HG02981 (cell line): ENCODE measurements around the gene ITGA7.
"Not testable (repeated sequence)": the region's sequence is repeated elsewhere in the genome, so short reads cannot be mapped to it uniquely, and the experiment has no call there.

ENCODE experiments used
- ATAC-seq: cut with Tn5 transposase; IDR thresholded peaks from one replicate; pipeline ENCODE4 v1.9.1; 2021; ENCODE audit warnings: mild to moderate bottlenecking, moderate library complexity; ENCODE audit not compliant: unreplicated experiment

Gene ITGA7

GRCh38 chr12:55650620-55651298, 56.9 kb downstream of the ITGA7 start:
- ATAC-seq, result not testable (repeated sequence)

- no peak for ATAC-seq
These were observed 60.7 kb downstream of the ITGA7 start for GRCh38 chr12:55647027-55647426.

GRCh38 chr12:55644591-55644990, 63.1 kb downstream of the ITGA7 start:
- ATAC-seq, result no peak

GRCh38 chr12:55642669-55643068, 65.0 kb downstream of the ITGA7 start:
- peak; percentile 35 for ATAC-seq

GRCh38 chr12:55642267-55642666, 65.4 kb downstream of the ITGA7 start:
- no peak for ATAC-seq

GRCh38 chr12:55641595-55641994, 66.1 kb downstream of the ITGA7 start:
- no peak for ATAC-seq

GRCh38 chr12:55637467-55637866, 70.2 kb downstream of the ITGA7 start:
- ATAC-seq, result no peak

- no peak for ATAC-seq
These were observed 70.9 kb downstream of the ITGA7 start, which contains the start of gene OR10P1 for GRCh38 chr12:55636853-55637252. OR10P1 (plus strand) TSS chr12:55636892; CDS start chr12:55636892, 0 bp downstream.

GRCh38 chr12:55636116-55636655, 71.5 kb downstream of the ITGA7 start:
- no peak for ATAC-seq
